ENCODE data around the gene CAMK2B.

CAMK2B gene

GRCh38 chr7:44307905-44308595 is 17.3 kb downstream of the CAMK2B start:
- no peak for DNase-seq

DNA sequence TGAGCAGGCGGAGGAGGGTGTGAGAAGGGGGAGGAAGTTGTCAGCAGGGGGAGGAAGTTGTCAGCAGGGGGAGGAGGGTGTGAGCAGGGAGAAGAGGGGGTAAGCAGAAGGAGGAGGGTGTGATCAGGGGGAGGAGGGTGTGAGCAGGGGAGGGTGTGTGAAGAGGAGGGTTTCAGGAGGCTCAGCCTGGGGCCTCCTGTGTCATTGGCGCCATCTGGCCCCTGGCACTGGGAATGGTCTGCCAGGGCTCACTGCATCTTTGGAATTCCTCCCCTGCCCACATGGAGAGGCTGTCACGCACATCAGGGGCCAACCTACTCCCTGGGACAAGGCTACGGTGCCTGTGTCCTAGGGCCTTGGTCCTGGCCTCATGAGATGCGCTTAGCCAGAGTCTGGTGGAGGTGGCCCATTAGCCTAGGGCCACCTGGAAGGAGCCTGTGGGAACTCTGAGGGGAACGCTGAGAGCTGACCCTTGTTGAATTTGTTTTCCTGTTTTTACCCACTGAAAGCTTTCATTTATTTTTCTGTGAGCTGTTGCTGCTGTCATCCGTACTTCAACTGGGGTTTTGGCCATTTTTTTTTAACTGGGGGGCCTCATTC is 18.0 kb downstream of the CAMK2B start:
- no peak for DNase-seq

DNA sequence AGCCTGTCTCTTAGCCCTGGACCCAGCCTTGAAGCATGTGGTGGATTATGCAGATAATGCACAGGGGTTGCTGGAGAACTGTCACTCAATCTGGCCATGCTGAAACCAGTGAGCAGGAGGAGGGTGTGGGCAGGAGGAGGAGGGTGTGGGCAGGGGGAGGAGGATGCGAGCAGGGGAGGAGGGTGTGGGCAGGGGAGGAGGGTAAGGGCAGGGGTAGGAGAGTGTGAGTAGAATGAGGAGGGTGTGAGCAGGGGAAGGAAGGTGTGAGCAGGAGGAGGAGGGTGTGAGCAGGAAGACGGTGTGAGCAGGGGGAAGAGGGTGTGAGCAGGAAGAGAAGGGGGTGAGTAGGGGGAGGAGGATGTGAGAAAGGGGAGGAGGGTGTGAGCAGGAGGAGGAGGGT is 18.8 kb downstream of the CAMK2B start:
- no peak for DNase-seq

GRCh38 chr7:44305564-44306507 is 19.6 kb downstream of the CAMK2B start:
- no peak for DNase-seq

- DNase-seq: no peak
These were observed 30.9 kb downstream of the CAMK2B start for GRCh38 chr7:44294325-44295069.

- no peak for DNase-seq
These were observed 31.7 kb downstream of the CAMK2B start for GRCh38 chr7:44293561-44294324.

DNA sequence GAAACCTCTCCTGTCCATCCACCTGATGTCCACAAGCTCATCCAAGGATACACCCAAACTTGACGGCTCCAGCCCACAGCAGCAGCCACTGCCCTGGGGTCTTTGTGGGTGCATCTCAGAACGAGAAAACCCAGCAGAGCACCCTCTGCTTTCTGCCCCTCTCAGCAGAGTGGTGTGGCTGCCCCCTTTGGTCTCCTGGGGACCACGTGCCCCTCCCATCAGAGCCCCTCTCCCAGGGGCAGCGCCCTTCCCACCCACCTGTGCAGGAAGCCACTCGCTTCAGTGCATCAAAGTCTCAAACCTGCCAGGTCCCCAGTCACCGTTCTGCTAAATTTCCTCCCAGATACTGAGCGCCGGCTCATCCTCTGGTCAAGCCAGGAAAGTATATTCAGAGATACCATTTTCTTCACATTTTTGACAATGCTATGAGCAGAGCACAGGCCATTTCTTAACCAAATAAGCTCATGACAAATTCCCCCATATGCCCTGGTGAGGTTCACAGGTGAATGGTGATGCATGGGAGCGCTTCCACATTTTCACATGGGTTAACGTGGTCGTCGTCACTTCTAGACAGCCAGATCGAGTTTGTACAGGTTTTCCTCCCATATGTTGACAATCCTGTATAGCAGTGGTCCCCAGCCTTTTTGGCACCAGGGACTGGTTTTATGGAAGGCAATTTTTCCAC is 32.4 kb downstream of the CAMK2B start:
- no peak for DNase-seq

GRCh38 chr7:44292420-44292817 is 33.0 kb downstream of the CAMK2B start:
- no peak for DNase-seq

DNA sequence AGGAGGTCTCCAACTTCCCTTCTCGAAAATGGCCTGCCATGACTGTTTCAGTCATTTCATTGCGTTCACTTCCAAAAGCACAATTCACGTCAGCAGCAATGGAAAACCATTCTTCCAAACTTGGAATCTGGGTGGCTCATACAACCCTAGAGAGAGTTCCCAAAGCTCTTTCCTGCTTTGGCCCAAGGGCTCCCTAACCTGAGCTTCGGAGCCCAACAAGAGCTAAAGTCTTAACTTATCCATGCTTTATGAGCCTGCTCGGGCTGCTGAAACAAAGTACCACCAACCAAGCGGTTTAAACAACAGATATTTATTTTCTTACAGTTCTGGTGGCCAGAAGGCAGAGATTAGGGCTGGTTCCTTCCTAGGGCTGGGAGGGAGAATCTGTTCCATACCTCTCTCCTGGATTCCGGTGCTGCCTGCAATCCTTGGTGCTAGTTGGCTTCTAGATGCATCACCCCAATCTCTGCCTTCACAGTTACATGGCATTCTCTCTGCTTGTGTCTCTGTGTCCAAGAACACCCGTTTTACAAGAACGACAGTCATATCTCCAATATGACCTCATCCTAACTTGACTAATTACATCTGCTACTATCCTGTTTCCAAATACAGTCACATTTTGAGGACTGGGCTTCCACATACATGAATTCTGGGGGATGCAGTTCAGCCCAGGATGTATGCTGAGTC is 33.5 kb downstream of the CAMK2B start:
- no peak for DNase-seq

- DNase-seq: no peak
These were observed 34.2 kb downstream of the CAMK2B start for GRCh38 chr7:44291066-44291732.

GRCh38 chr7:44290252-44290620 is 35.2 kb downstream of the CAMK2B start:
- DNase-seq: no peak

- DNase-seq: no peak
These were observed 35.8 kb downstream of the CAMK2B start for GRCh38 chr7:44289341-44290251.

- no peak for DNase-seq
These were observed 36.5 kb downstream of the CAMK2B start for GRCh38 chr7:44288811-44289340.

DNA sequence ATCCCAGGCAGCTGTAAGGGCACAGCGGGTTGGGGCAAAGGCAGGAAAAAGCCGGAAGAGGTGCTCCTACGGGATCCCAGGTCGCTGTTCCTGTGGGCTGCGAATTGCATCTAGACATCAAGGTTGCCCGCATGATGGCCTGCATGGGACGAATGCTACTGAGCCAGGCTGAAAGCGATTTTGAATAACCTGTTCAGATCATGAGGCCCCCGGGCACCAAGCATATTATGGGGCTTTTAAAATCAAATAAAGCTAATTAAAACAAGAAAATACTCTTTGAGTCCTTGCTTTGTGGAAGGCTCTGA is 37.1 kb downstream of the CAMK2B start:
- no peak for DNase-seq

DNA sequence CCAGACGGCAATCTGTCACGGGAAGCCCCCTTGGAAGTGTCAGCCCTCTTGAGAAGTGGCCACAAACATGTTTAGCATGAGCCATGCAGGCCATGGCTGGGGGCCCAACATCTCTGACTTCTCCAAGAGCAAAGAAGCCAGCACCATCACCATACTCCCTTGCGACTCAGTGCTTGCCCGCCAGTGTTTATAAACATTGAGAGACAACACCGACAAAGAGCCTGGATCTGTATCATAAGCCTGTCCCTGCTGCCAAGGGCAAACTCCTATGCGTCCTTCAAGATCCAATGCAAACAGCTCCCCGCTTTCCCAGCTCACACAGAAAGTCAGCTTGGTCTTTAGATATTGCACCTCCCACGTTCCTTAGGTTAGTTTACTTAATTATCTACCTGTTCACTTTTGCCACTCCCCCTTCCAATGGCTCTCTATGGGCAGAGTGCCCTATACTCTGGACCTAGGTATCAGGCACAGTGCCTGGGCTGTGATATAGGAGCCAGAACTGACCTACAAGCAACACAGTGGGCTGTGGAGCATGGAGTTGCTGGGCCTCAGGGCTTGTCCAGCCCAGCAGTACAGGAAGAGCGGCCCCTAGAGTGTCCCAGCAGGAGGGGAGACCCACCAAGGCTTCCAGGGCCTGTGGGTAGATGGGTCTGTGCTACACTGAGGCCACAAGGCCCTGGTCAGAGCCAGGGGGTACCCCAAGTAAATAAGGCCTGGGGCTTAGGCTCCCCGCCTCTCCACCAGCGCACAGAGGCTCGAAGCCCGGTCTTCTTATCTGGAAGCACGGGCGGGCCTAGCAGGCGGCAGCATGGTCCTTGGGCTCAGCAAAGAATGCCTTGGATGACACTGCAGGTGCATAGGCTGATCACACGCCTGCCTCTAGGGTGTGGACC is 37.7 kb downstream of the CAMK2B start:
- DNase-seq: no peak

DNA sequence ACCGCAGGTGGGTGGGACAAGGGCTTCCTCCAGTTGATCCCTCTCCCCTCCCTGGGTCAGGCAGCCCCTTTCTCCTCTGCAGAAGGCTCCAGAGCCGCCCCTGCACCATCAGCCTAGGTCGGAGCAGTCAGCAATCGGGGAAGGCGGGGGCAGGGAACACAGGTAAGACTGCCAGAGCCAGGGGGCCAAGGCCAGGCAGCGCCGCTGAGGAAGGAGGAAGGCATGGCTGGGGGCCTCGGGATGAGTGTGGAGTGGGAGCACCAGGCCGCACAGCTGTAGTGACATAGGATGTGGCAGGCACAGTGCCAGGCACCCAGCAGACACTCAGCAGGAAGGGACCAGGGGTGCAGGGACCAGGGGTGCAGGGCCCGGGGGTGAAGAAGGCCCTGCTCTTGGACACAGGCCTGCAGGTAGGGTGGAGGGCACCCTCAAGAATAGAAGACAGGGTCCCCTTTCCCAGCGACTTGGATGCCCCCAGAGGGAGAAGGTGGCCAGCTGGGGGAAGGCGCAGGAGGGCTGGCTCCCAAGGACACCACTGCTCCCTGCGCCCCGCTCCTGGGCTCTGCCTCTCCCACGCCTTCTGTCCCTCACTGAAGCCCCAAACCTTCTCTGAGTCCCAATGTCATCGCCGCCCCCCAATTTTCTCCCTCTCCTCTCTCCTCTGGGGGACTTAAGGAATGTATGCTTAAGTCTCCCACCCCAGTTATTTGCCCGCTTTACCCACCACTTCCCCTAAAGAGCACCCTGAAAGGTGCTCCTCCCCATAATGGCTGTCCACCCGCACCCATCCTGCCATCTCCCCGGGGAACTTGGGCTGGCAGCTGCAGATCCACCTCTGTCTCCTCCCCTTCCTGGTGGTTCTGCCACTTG is 38.5 kb downstream of the CAMK2B start:
- DNase-seq: no peak

DNA sequence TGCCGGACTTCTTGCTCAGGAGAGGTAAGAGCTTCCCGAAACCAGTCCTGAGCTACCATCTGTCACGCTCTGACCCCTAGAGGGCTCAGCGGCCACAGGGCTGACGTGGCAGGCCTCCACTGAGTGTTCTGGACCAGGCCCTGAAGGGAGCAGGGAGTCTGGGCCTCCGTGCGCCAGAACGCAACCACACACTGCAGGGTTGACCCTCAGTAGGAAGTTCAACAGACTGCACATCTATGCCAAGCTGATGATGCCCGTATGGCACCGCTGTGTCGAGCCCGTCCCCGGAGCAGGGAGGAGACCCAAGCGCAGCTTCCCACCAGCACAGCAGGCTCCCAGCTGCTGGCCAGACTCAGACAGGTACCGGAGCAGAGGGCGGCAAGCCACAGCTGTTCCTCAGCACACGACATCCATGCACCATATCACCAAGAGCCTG is 39.2 kb downstream of the CAMK2B start:
- no peak for DNase-seq
